HCT116 (cell line): Measurements from ENCODE around the gene NR2C2. TPM values are rescaled to one million over a fixed set of nuclear protein-coding genes. Genes with fewer than 3 reads are reported as not detected.

Source experiments
- ATAC-seq: fragments of 200-7000 bp; cut with Tn5 transposase; 2 replicates; pipeline ENCODE4 v1.9.1; 2020; ENCODE audit warnings: mild to moderate bottlenecking, moderate library complexity
- BruUV-seq: library from RNA; stranded (reverse); fragments of 400-500 nt; replicated peaks from 2 replicates; lab custom pipeline; 2021; lab: Mats Ljungman, UMichigan
- CTCF ChIA-PET: fragments of 300-600 bp; sonication (Branson Sonifier 250); formaldehyde crosslinking; loops from one replicate; lab custom pipeline; 2021; ENCODE audit warnings: antibody characterized with exemption; lab: Charles Lee
- POLR2A ChIA-PET: fragments of 300-600, 350-600 bp; sonication (Branson Sonifier 250); formaldehyde crosslinking; loops from one replicate; lab custom pipeline; 2021; ENCODE audit warnings: antibody characterized with exemption; lab: Charles Lee
- RAD21 ChIA-PET, 2 experiments: fragments of 300-600 bp; sonication (Branson Sonifier 250); formaldehyde crosslinking; loops; one replicate each; lab custom pipeline; 2023; ENCODE audit warnings: low total read pairs in 2 of 2; ENCODE audit not compliant: uncharacterized antibody in 2 of 2, unreplicated experiment in 2 of 2, low non-redundant PET in 1 of 2; lab: Charles Lee
- DNase-seq: peaks from one replicate; pipeline ENCODE4 v3.0.0-alpha.2; 2010; ENCODE audit warnings: low read depth, low spot score
- H2AFZ ChIP-seq: fragments of 200-600 bp; shearing (Covaris generic), sonication (generic); 2 replicates; pipeline ENCODE4 v1.6.1; 2017; ENCODE audit warnings: low read depth, mixed run types, mixed read lengths, antibody characterized with exemption, low read length; ENCODE audit not compliant: poor library complexity, severe bottlenecking
- H3K27ac ChIP-seq: 2 replicates; pipeline ENCODE4 v1.5.1; 2012; ENCODE audit warnings: low read depth, low read length
- H3K27me3 ChIP-seq: fragments of 200-600 bp; sonication (generic); 2 replicates; pipeline ENCODE4 v1.6.1; 2016; ENCODE audit warnings: mixed run types, low read length, mixed read lengths; ENCODE audit not compliant: insufficient read depth
- H3K36me3 ChIP-seq, 2 experiments: fragments of 200-500 bp in 1 of 2; fragments of 200-600 bp in 1 of 2; sonication (Bioruptor generic) in 1 of 2; sonication (generic) in 1 of 2; 2 replicates each; pipeline versions ENCODE4 v1.5.1 to v1.6.1; 2014 to 2016; ENCODE audit warnings: low read length in 2 of 2, inconsistent platforms in 1 of 2, mixed read lengths in 1 of 2, mixed run types in 1 of 2; ENCODE audit not compliant: insufficient read depth in 2 of 2, control insufficient read depth in 1 of 2
- H3K4me1 ChIP-seq, 2 experiments: fragments of 200-600 bp in 1 of 2; sonication (generic) in 1 of 2; 2 replicates each; pipeline versions ENCODE4 v1.5.1 to v1.6.1; 2012 to 2017; ENCODE audit warnings: low read length in 2 of 2, inconsistent platforms in 1 of 2, mild to moderate bottlenecking in 1 of 2, mixed read lengths in 1 of 2, mixed run types in 1 of 2, moderate library complexity in 1 of 2; ENCODE audit not compliant: insufficient read depth in 2 of 2, control insufficient read depth in 1 of 2
- H3K4me2 ChIP-seq: fragments of 200-600 bp; sonication (generic); 2 replicates; pipeline ENCODE4 v1.6.1; 2017; ENCODE audit warnings: mixed run types, low read length, mixed read lengths
- H3K4me3 ChIP-seq, 2 experiments: fragments of 200-600 bp in 1 of 2; sonication (generic) in 1 of 2; replicated peaks in 1 of 2; 2 replicates each; pipeline ENCODE4 v1.5.1; 2011 to 2016; ENCODE audit warnings: low read length in 2 of 2, control low read depth in 1 of 2, low read depth in 1 of 2, mild to moderate bottlenecking in 1 of 2, mixed read lengths in 1 of 2, mixed run types in 1 of 2
- H3K79me2 ChIP-seq: fragments of 200-600 bp; sonication (generic); 2 replicates; pipeline ENCODE4 v1.6.1; 2017; ENCODE audit warnings: mild to moderate bottlenecking, mixed run types, low read length, moderate library complexity, mixed read lengths; ENCODE audit not compliant: insufficient read depth
- H3K9ac ChIP-seq: fragments of 200-600 bp; sonication (generic); 2 replicates; pipeline ENCODE4 v1.6.1; 2016; ENCODE audit warnings: low read length, mixed read lengths
- H3K9me2 ChIP-seq: fragments of 200-600 bp; sonication (generic), shearing (Covaris generic); 2 replicates; pipeline ENCODE4 v1.6.1; 2017; ENCODE audit warnings: mixed run types, mild to moderate bottlenecking, moderate library complexity; ENCODE audit not compliant: insufficient read depth
- H3K9me3 ChIP-seq, 2 experiments: fragments of 200-500 bp in 1 of 2; fragments of 200-600 bp in 1 of 2; sonication (Bioruptor generic) in 1 of 2; sonication (generic) in 1 of 2; 2 replicates each; pipeline ENCODE4 v1.6.1; 2014 to 2017; ENCODE audit warnings: low read length in 2 of 2, mixed read lengths in 2 of 2, inconsistent platforms in 1 of 2, low read depth in 1 of 2, mild to moderate bottlenecking in 1 of 2, mixed run types in 1 of 2, moderate library complexity in 1 of 2; ENCODE audit not compliant: control insufficient read depth in 1 of 2, insufficient read depth in 1 of 2
- H4K20me1 ChIP-seq: fragments of 200-600 bp; sonication (generic), shearing (Covaris generic); 2 replicates; pipeline ENCODE4 v1.6.1; 2017; ENCODE audit warnings: mixed run types, mild to moderate bottlenecking, moderate library complexity; ENCODE audit not compliant: insufficient read depth
- CBX3 ChIP-seq: IDR thresholded peaks from 2 replicates; pipeline ENCODE4 v1.6.1; 2012; ENCODE audit warnings: low read depth
- CEBPB ChIP-seq: IDR thresholded peaks from 2 replicates; pipeline ENCODE4 v1.6.1; 2012; ENCODE audit warnings: low read depth
- ELF1 ChIP-seq: IDR thresholded peaks from 2 replicates; pipeline ENCODE4 v1.6.1; 2012; ENCODE audit warnings: low read depth, borderline replicate concordance
- EZH2 ChIP-seq: fragments of 200-600 bp; sonication (generic); IDR thresholded peaks from 2 replicates; pipeline ENCODE4 v1.6.1; 2017; ENCODE audit warnings: antibody characterized with exemption, mixed run types
- EZH2phosphoT487 ChIP-seq: fragments of 200-600 bp; IDR thresholded peaks from 2 replicates; pipeline ENCODE4 v1.6.1; 2018; ENCODE audit warnings: antibody characterized with exemption, borderline replicate concordance
- FOSL1 ChIP-seq: IDR thresholded peaks from 2 replicates; pipeline ENCODE4 v1.6.1; 2012; ENCODE audit warnings: low read depth
- JUND ChIP-seq: IDR thresholded peaks from 2 replicates; pipeline ENCODE4 v1.6.1; 2012
- MAX ChIP-seq: IDR thresholded peaks from 2 replicates; pipeline ENCODE4 v1.6.1; 2012
- POLR2A ChIP-seq: IDR thresholded peaks from 2 replicates; pipeline ENCODE4 v1.7.0; 2011; ENCODE audit warnings: borderline replicate concordance; ENCODE audit not compliant: insufficient read depth, insufficient read length; ENCODE audit errors: extremely low read depth
- POLR2AphosphoS5 ChIP-seq: IDR thresholded peaks from 2 replicates; pipeline ENCODE4 v1.6.1; 2011; ENCODE audit warnings: mild to moderate bottlenecking, low read depth, low read length, moderate library complexity
- RAD21 ChIP-seq: IDR thresholded peaks from 2 replicates; pipeline ENCODE4 v1.6.1; 2012; ENCODE audit warnings: low read depth, mild to moderate bottlenecking
- REST ChIP-seq: IDR thresholded peaks from 2 replicates; pipeline ENCODE4 v1.6.1; 2012; ENCODE audit warnings: low read depth
- SIN3A ChIP-seq: IDR thresholded peaks from 2 replicates; pipeline ENCODE4 v1.6.1; 2012; ENCODE audit warnings: low read depth
- SP1 ChIP-seq: IDR thresholded peaks from 2 replicates; pipeline ENCODE4 v1.6.1; 2012; ENCODE audit warnings: low read depth
- SRF ChIP-seq: IDR thresholded peaks from 2 replicates; pipeline ENCODE4 v1.6.1; 2012; ENCODE audit warnings: low read depth
- YY1 ChIP-seq: IDR thresholded peaks from 2 replicates; pipeline ENCODE4 v1.6.1; 2011; ENCODE audit warnings: low read length, low read depth, moderate library complexity, mild to moderate bottlenecking; ENCODE audit not compliant: insufficient replicate concordance; ENCODE audit errors: extremely low read depth
- ZBTB33 ChIP-seq: IDR thresholded peaks from 2 replicates; pipeline ENCODE4 v1.6.1; 2011; ENCODE audit warnings: mild to moderate bottlenecking, low read length, moderate library complexity; ENCODE audit not compliant: insufficient replicate concordance; ENCODE audit errors: extremely low read depth
- ZNF274 ChIP-seq: fragments of 200-500 bp; sonication (Bioruptor generic); IDR thresholded peaks from 2 replicates; pipeline ENCODE4 v1.6.1; 2014; ENCODE audit warnings: mild to moderate bottlenecking, low read depth, low read length, inconsistent platforms
- intact Hi-C: fragments of 100-400 bp; cut with micrococcal nuclease; formaldehyde crosslinking; loops from 2 replicates; pipeline ENCODE4 v1.10.0; 2022
- total RNA-seq: library from RNA; stranded (reverse); gene quantifications from one replicate; pipeline ENCODE4 v1.2.1, GENCODE V29; 2021; ENCODE audit not compliant: unreplicated experiment

NR2C2 gene
- total RNA-seq, 1 experiment from 2014 or later = 45.0 TPM

DNA sequence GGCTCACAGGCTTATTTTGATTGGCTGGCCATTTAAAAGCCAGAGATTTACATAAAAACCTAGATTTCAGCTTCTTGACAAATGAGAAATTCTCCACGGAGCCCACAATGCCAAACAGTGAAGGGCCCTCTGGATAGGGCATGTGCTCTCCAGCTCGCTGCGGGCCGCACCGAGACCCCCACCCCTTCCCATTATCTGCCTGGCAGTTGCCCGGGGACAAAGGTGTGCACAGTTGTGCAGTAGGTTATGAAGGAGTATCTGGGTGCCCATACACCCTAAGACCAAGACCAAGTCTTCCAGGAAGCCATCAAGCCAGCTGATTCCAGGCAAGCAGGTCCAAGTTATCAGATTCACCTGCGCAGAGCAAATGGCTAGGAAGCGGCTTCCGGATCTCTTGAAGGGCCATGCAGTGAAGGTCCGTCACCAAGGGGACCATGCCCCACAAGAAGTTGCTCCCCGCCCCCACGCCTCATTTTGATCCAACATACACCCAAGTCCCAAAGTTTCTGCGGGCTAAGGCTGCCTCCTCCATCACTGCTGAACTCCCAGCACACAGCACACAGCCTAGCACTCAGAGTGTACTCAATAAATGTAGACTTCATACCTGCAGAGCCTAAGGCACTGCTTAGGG is 116.4 kb downstream of the NR2C2 start:
- no peak for TF ChIP-seq REST
- no peak for TF ChIP-seq ELF1
- no peak for TF ChIP-seq MAX
- no peak for TF ChIP-seq ZNF274
- TF ChIP-seq YY1 = no peak
- no peak for TF ChIP-seq SRF
- no peak for TF ChIP-seq EZH2
- TF ChIP-seq CEBPB = no peak
- no peak for TF ChIP-seq ZBTB33
- no peak for TF ChIP-seq EZH2phosphoT487
- TF ChIP-seq SP1 = no peak
- no peak for TF ChIP-seq RAD21
- TF ChIP-seq POLR2AphosphoS5 = no peak
- TF ChIP-seq CBX3 = no peak
- TF ChIP-seq SIN3A = no peak
- TF ChIP-seq POLR2A = no peak
- no peak for TF ChIP-seq JUND
- no peak for TF ChIP-seq FOSL1
- peak overlapping the region; percentile 98 for H3K9ac ChIP-seq
- no TSS peak for BruUV-seq
- peaks cover 44% of the 10 kb centered on the region for H3K79me2 ChIP-seq
- no peak overlapping the region for H3K27ac ChIP-seq
- RAD21 ChIA-PET = no interaction called here
- DNase-seq (no peak), ATAC-seq (no peak)
- no peaks in the 10 kb centered on the region for H3K9me3 ChIP-seq
- peak overlapping the region; percentile 90 for H3K4me2 ChIP-seq
- intact Hi-C loops = no loop called here
- peak overlapping the region; percentile 79 to 95 for H3K4me3 ChIP-seq
- no peaks in the 10 kb centered on the region for H4K20me1 ChIP-seq
- H3K36me3 ChIP-seq = peaks cover 0 to 21% of the 10 kb centered on the region in 2 experiments; a peak in 2 of 4 replicates
- H3K27me3 ChIP-seq = no peaks in the 10 kb centered on the region
- CTCF ChIA-PET = no interaction called here
- POLR2A ChIA-PET = no interaction called here
- peaks cover 11 to 17% of the 10 kb centered on the region in 2 experiments for H3K4me1 ChIP-seq
- H3K9me2 ChIP-seq = no peaks in the 10 kb centered on the region
- no peak overlapping the region for H2AFZ ChIP-seq
